ENCODE data around the gene MMRN1. TPM values are rescaled to one million over a fixed set of nuclear protein-coding genes. Genes with fewer than 3 reads are reported as not detected.

Gene MMRN1
- polyA plus RNA-seq, 1 experiment = not detected

DNA sequence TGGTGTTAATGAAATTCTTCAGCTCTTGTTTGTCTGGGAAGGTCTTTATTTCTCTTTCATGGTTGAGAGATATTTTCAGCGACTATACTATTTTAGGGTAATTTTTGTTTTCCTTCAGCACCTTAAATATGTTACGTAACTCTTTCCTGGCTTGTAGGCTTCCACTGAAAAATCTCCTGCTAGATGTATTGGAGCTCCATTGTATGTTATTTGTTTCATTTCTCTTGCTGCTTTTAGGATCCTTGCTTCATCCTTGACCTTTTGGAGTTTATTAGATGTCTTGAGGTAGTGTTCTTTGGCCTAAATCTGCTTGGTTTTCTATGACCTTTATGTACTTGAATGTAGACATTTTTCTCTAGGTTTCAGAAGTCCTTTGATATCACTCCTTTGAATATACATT lies 93.6 kb downstream of the MMRN1 start:
- no peak for DNase-seq (ENCODE audit: low read depth, low spot score)
- Histone ChIP-seq H3K9me3 (ENCODE audit: control insufficient read depth, insufficient read depth, low read length) (no peaks in the 10 kb centered on the region; the same call in 1 of the 2 replicates), H3K4me3 (ENCODE audit: low read depth, low read length) (no peak overlapping the region), H3K27me3 (ENCODE audit: control insufficient read depth, insufficient read depth, low read length) (no peaks in the 10 kb centered on the region), H3K27ac (ENCODE audit: low read depth, low read length) (no peak overlapping the region)
- TF ChIP-seq, protein P1, sequence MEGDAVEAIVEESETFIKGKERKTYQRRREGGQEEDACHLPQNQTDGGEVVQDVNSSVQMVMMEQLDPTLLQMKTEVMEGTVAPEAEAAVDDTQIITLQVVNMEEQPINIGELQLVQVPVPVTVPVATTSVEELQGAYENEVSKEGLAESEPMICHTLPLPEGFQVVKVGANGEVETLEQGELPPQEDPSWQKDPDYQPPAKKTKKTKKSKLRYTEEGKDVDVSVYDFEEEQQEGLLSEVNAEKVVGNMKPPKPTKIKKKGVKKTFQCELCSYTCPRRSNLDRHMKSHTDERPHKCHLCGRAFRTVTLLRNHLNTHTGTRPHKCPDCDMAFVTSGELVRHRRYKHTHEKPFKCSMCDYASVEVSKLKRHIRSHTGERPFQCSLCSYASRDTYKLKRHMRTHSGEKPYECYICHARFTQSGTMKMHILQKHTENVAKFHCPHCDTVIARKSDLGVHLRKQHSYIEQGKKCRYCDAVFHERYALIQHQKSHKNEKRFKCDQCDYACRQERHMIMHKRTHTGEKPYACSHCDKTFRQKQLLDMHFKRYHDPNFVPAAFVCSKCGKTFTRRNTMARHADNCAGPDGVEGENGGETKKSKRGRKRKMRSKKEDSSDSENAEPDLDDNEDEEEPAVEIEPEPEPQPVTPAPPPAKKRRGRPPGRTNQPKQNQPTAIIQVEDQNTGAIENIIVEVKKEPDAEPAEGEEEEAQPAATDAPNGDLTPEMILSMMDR (IDR thresholded peaks at IDR 0.05; ENCODE audit: low read depth, low read length) = no peak
- POLR2A ChIA-PET = no interaction called here
- CTCF ChIA-PET = no interaction called here

DNA sequence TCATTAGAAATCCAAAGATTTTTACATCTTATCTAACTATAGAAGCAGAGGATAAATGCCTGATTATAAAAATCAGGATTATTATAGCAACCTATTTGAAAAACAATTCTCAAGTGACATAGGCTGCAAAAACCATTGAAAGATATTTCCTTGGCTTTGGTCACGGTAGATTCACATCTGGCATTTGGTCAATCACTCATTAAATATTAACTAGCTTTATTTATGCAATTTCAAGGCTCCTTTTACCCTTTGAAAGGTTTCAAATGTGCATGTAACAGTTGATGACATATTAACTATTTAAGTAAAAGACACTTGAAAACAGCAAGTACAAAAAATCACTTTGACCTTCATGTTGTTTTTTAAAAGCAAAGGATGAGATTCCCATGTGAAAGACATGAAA lies 98.1 kb downstream of the MMRN1 start:
- TF ChIP-seq, protein P1 (IDR thresholded peaks at IDR 0.05; ENCODE audit: low read depth, low read length) = no peak
- Histone ChIP-seq H3K4me3 (ENCODE audit: low read depth, low read length) (no peak overlapping the region), H3K27me3 (ENCODE audit: control insufficient read depth, insufficient read depth, low read length) (no peaks in the 10 kb centered on the region), H3K27ac (ENCODE audit: low read depth, low read length) (no peak overlapping the region), H3K9me3 (ENCODE audit: control insufficient read depth, insufficient read depth, low read length) (no peaks in the 10 kb centered on the region; the same call in 1 of the 2 replicates)
- CTCF ChIA-PET = no interaction called here
- POLR2A ChIA-PET = no interaction called here
- DNase-seq (ENCODE audit: low read depth, low spot score) = no peak

DNA sequence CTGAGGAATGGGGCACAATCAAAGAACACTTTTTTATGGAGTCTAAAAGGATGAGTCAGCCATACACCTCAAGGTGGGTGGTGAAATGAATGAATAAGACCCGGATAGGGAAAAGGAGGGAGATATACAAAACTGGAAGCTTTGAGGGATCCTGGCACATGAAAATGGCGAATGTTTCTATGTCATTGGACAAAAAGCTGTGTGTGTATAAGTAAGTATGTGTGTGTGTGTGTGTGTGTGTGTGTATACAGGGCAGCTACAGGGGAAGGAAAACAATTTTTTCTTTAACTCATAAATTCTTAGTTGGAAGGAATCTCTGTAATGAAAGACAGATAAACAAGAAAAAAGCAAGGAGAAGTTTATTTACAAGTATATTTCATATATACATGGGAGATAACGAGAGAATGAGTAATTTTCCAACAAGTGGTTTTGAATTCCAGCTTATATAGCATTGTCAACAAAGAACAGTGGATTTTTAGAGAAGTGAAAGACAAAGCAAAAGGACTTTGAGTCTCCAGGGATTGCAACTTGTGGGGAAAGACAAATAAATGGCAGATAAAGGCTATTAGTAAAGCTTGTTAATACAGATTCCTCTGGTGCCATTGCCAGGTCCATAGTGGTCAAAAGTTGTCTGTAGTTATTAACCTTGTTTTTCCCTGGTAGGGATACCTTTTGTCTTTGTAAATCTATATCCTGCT lies 99.7 kb downstream of the MMRN1 start:
- H3K4me3 ChIP-seq (ENCODE audit: low read depth, low read length) = no peak overlapping the region
- no peaks in the 10 kb centered on the region; the same call in 1 of the 2 replicates for H3K9me3 ChIP-seq (ENCODE audit: control insufficient read depth, insufficient read depth, low read length)
- TF ChIP-seq, protein P1 (IDR thresholded peaks at IDR 0.05; ENCODE audit: low read depth, low read length) = no peak
- no peak overlapping the region for H3K27ac ChIP-seq (ENCODE audit: low read depth, low read length)
- ChIA-PET CTCF (no interaction called here), POLR2A (no interaction called here)
- no peak for DNase-seq (ENCODE audit: low read depth, low spot score)
- no peaks in the 10 kb centered on the region for H3K27me3 ChIP-seq (ENCODE audit: control insufficient read depth, insufficient read depth, low read length)

DNA sequence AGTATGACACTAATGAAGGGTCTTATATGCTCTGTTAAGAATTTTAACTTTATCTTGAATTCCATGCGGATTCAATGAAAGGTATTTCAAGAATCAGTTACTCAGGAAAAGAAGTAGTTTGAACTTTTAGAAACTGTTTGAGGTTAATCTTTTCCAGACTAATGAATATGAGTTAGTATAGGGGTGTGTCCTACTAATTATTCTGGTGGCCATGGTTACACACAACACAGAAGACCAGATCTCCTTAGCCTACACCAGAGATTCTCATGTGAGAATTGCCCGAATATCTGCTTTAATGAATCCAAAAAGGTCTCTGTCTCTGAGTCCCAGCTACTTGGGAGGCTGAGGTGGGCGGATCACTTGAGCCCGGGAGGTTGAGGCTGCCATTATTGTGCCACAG lies 100.4 kb downstream of the MMRN1 start:
- Histone ChIP-seq H3K4me3 (ENCODE audit: low read depth, low read length) (no peak overlapping the region), H3K27me3 (ENCODE audit: control insufficient read depth, insufficient read depth, low read length) (no peaks in the 10 kb centered on the region), H3K27ac (ENCODE audit: low read depth, low read length) (no peak overlapping the region), H3K9me3 (ENCODE audit: control insufficient read depth, insufficient read depth, low read length) (no peaks in the 10 kb centered on the region)
- TF ChIP-seq, protein P1 (IDR thresholded peaks at IDR 0.05; ENCODE audit: low read depth, low read length) = no peak
- ChIA-PET CTCF (no interaction called here), POLR2A (no interaction called here)
- DNase-seq (ENCODE audit: low read depth, low spot score) = no peak

DNA sequence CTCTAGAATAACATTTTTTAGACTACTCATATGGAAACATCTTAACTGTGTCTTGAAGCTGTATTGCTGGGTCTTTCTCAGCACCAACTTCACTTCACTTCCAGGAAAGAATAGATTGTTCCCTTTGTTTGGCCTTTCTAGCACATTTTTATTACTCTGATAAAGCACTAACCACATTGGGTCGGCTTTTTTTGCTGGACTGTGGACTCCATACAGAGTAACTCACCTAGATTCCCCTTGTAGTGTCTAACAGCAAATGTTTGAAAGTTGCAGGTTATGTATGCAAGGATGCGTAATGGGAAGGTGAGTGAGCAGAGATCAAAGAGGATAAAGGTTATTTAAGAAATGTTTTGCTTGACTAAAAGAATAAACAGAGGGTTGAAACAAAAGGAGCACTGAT lies 101.2 kb downstream of the MMRN1 start:
- DNase-seq (ENCODE audit: low read depth, low spot score) = no peak
- POLR2A ChIA-PET = no interaction called here
- no peak overlapping the region for H3K27ac ChIP-seq (ENCODE audit: low read depth, low read length)
- TF ChIP-seq, protein P1 (IDR thresholded peaks at IDR 0.05; ENCODE audit: low read depth, low read length) = no peak
- no peaks in the 10 kb centered on the region for H3K9me3 ChIP-seq (ENCODE audit: control insufficient read depth, insufficient read depth, low read length)
- H3K4me3 ChIP-seq (ENCODE audit: low read depth, low read length) = no peak overlapping the region
- no peaks in the 10 kb centered on the region for H3K27me3 ChIP-seq (ENCODE audit: control insufficient read depth, insufficient read depth, low read length)
- CTCF ChIA-PET = no interaction called here

All from AG04450 (cell line).